KOPT-K1 (cell line): ENCODE measurements around the gene BCAT1.
"Not testable (repeated sequence)": the region's sequence is repeated elsewhere in the genome, so short reads cannot be mapped to it uniquely, and the experiment has no call there.

ENCODE experiments used
- H3K27ac ChIP-seq: fragments of 200-600 bp; sonication (generic); 2 replicates; pipeline ENCODE4 v1.5.1; 2016; ENCODE audit warnings: antibody characterized with exemption, mild to moderate bottlenecking, low read depth, low read length; ENCODE audit not compliant: poor library complexity, severe bottlenecking
- H3K36me3 ChIP-seq: fragments of 200-600 bp; sonication (generic); 2 replicates; pipeline ENCODE4 v1.5.1; 2017; ENCODE audit warnings: antibody characterized with exemption, mild to moderate bottlenecking, low read length, moderate library complexity; ENCODE audit not compliant: insufficient read depth
- H3K9me3 ChIP-seq: fragments of 200-600 bp; sonication (generic); 2 replicates; pipeline ENCODE4 v1.5.1; 2017; ENCODE audit warnings: antibody characterized with exemption, low read length, mild to moderate bottlenecking; ENCODE audit not compliant: insufficient read depth, poor library complexity, severe bottlenecking

BCAT1 gene

DNA sequence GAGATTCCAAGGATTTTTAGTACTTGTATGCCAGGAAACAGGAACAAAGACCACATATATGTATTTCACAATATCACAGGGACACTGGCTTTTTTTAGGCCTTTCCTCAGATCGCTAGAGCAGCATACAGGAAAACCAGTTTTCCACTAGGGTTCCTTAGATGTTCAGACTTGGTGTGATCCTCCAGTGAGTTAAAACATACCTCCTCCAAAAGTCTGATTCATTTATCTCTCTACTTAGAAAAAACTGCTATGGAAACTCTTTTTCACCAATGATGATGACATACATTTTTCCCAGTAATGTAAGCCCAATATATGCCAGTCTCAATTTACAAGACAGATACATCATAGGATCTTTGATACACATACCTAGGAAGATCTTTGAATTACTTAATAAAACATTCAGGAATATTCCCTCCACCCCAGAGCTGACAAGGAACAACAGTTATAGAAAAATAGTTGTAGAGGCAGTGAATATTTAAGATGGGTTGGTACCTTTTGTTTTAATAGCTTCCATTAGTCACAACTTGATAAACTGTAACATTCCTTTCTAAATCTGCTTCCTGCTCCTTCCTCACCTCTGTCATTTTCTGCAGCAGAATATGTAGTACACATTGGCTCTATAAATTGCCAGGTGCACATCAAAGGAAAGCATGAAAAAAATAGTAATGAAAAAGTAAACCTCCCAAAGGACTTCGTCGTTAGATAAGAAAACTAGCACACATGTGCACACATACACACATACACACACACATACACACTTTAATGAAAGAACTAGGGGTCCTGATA lies 27.5 kb downstream of the BCAT1 start:
- no peaks in the 10 kb centered on the region for H3K36me3 ChIP-seq
- no peaks in the 10 kb centered on the region for H3K9me3 ChIP-seq
- no peak overlapping the region for H3K27ac ChIP-seq

- no peak overlapping the region for H3K27ac ChIP-seq
- no peaks in the 10 kb centered on the region for H3K36me3 ChIP-seq
- no peaks in the 10 kb centered on the region for H3K9me3 ChIP-seq
Observed at GRCh38 chr12:24920141-24920540, 28.8 kb downstream of the BCAT1 start.

DNA sequence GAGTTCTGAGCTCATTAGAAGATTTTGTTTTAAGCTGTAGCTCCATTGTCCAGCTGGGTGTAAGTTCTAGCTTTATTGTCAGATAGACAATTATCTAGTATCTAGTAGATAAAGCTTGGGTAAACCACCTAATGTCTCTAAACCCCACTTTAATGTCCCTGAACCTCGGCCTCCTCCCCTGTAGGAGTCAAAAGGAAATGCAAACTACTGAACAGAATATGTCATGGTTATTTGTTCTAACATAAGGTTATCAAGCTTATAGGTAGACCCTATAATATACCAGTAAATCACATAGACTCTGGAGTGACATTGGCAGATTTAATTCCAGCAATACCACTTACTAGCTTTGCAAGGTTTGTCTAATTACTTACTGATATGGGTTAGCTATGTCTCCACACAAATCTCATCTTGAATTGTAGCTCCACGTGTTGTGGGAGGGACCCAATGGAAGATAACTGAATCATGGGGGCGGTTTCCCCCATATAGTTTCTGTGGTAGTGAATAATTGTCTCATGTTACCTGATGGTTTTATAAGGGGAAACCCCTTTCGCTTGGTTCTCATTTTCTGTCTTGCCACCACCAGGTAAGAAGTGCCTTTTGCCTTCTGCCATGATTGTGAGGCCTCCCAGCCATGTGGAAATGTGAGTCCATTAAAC lies 29.4 kb downstream of the BCAT1 start:
- Histone ChIP-seq H3K36me3 (no peaks in the 10 kb centered on the region), H3K27ac (no peak overlapping the region), H3K9me3 (no peaks in the 10 kb centered on the region)

GRCh38 chr12:24918596-24918995 lies 30.3 kb downstream of the BCAT1 start:
- Histone ChIP-seq H3K27ac (no peak overlapping the region), H3K36me3 (no peaks in the 10 kb centered on the region), H3K9me3 (no peaks in the 10 kb centered on the region)

- no peak overlapping the region for H3K27ac ChIP-seq
- no peaks in the 10 kb centered on the region for H3K9me3 ChIP-seq
- H3K36me3 ChIP-seq, result no peaks in the 10 kb centered on the region
Observed at GRCh38 chr12:24915501-24915900, 33.4 kb downstream of the BCAT1 start.

- H3K36me3 ChIP-seq, result no peaks in the 10 kb centered on the region
- H3K27ac ChIP-seq, result no peak overlapping the region
- no peaks in the 10 kb centered on the region for H3K9me3 ChIP-seq
Observed at GRCh38 chr12:24913953-24914352, 34.9 kb downstream of the BCAT1 start.

DNA sequence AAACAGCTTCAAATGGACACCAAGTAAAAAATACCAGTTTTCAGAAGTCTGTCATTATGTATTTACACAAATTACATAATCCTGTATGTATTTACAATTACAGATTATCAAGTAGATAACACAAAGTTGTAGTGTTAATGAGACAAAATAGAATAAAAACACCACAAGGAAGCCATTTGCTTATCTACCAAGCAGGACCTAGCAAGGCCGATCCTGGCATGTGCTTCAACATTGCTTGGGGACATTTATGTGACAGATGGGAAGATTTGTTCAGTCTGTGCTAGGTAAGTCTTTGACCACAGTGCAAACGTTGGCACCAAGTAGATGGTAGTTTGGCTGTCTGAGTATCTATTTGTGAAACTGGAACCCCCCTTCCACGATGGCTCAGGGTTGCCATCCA lies 35.8 kb downstream of the BCAT1 start:
- Histone ChIP-seq H3K36me3 (no peaks in the 10 kb centered on the region), H3K27ac (no peak overlapping the region), H3K9me3 (no peaks in the 10 kb centered on the region)

GRCh38 chr12:24911271-24911791 lies 37.6 kb downstream of the BCAT1 start:
- Histone ChIP-seq H3K36me3 (no peaks in the 10 kb centered on the region), H3K27ac (no peak overlapping the region), H3K9me3 (no peaks in the 10 kb centered on the region)

DNA sequence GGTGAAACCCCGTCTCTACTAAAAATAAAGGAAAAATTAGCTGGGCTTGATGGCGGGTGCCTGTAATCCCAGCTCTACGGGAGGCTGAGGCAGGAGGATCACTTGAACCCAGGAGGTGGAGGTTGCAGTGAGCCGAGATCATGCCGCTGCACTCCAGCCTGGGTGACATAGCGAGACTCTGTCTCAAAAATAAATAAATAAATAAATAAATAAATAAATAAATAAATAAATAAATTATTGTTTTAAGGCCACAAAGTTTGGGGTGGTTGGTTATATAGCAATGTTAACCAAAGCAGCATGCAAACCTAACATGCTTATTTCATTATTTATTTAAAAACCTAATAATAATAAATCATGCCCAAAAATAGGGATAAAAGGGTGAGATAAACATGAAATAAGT lies 38.7 kb downstream of the BCAT1 start:
- not testable (repeated sequence) for H3K27ac ChIP-seq, H3K36me3 ChIP-seq

GRCh38 chr12:24909667-24910066 lies 39.2 kb downstream of the BCAT1 start:
- H3K27ac ChIP-seq, result no peak overlapping the region
- no peaks in the 10 kb centered on the region for H3K9me3 ChIP-seq
- no peaks in the 10 kb centered on the region for H3K36me3 ChIP-seq

More for the DNA sequence above, 38.7 kb downstream of the BCAT1 start:
- not testable (repeated sequence) for H3K9me3 ChIP-seq

- Histone ChIP-seq H3K9me3 (peaks cover 15% of the 10 kb centered on the region), H3K36me3 (no peaks in the 10 kb centered on the region), H3K27ac (no peak overlapping the region)
Observed at GRCh38 chr12:24907464-24907863, 41.4 kb downstream of the BCAT1 start.

DNA sequence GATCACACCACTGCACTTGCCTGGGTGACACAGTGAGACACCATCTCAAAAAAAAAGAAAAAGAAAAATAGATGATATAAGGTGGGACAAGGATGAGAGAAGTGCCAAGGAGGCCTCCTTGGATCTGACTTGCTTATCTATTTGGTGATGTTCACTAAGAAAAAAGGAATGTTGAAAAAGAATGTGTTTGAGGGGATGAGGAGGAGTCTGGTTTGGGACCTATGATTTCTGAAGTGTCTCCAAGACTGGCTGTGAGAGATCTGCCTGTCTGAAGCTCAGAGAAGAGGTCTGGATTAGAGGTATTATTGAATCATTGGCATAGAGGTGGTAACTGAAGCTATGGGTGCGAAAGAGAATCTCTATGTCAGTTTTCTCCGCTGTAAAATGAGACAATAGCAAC lies 42.8 kb downstream of the BCAT1 start:
- Histone ChIP-seq H3K27ac (no peak overlapping the region), H3K9me3 (peaks cover 23% of the 10 kb centered on the region), H3K36me3 (no peaks in the 10 kb centered on the region)

DNA sequence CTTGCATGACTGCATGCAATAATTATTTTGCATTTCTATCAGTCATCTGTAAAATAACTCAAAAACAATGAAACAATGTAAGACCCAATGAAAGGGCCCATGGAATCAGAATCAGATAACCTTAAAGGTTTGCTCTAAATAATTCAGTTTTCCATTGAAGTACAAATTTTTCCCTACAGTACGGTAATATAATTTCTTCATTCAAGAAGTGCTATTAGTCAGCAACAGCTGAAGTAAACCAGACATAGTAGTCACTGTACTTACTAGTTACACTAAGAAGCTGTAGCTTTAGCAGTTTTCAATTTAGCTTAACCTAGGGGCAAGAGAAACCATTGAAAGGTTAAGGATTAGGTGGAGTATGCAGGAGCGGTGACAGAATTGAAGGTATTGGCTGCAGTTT lies 43.5 kb downstream of the BCAT1 start:
- Histone ChIP-seq H3K27ac (no peak overlapping the region), H3K9me3 (peaks cover 23% of the 10 kb centered on the region), H3K36me3 (no peaks in the 10 kb centered on the region)

DNA sequence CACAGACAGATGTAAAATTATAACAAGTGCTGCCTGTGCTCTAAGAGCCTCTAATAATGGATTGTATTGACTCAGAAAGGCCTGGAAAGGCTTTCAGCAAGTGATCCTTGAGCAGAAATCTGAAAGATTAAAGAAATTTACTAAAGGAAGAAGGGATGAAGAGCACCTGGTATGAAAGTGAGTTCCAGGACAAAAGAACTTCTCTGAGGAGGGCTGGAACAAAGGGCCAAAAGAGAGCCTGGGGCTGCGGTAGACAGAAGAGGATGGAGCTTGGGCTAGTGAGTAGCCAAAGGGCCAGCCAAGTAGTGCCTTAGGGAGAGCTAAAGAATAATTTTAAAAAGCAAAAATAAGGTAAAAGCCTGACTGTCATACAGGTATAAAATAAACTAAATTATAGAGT lies 44.0 kb downstream of the BCAT1 start:
- no peak overlapping the region for H3K27ac ChIP-seq
- peaks cover 23% of the 10 kb centered on the region for H3K9me3 ChIP-seq
- no peaks in the 10 kb centered on the region for H3K36me3 ChIP-seq

DNA sequence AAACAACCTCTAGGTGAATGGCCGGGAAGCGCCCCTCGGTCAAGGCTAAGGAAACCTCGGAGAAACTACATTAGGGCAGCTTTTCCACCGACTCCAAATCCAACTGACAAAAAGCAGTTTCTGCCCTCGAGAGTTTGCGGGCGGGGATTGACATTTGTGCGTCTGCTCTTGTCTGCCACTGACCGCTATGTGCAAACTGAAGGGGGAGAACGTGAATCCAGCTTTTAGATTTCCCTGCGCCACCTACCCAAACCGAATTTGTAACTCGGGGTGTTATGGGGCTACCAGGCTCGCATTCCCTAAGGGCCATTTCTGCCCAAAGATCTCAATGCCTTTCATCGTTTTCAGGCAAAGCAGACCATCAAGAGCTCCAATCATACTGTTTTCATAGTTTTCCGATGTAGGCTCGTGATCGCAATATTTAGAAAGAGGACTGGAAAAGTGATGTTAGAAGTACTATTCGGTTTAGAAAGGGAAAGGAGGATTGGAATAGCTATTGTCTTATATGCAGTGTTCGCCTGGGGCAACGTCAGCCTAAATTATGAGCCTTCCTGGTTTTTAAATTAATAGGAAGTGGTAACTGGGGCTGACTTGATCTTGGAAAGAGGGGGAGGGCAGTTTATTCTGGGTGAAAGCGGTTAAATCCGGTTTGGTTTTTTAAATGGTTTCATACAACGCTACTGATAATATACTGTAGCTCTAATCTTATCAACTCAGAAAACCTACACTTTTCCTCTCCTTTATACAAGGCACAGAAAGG lies 45.4 kb downstream of the BCAT1 start:
- Histone ChIP-seq H3K36me3 (no peaks in the 10 kb centered on the region), H3K27ac (no peak overlapping the region), H3K9me3 (peaks cover 23% of the 10 kb centered on the region)
